T-helper 1 cell treated with Interleukin-12 subunit alpha and Interleukin-12 subunit beta and Interleukin-4 antibody, amounts not matched to agents 30 μg/mL and 1 μg/mL, for 36 hours (primary cell): ENCODE data around the gene NXPE1.

Experiments used
- H3K27ac Mint-ChIP-seq: one replicate; pipeline ENCODE4 v1.8.0; 2021; ENCODE audit warnings: mild to moderate bottlenecking, mixed read lengths
- H3K27me3 Mint-ChIP-seq: one replicate; pipeline ENCODE4 v1.8.0; 2021; ENCODE audit warnings: low read depth, mixed read lengths
- H3K36me3 Mint-ChIP-seq: one replicate; pipeline ENCODE4 v1.8.0; 2021; ENCODE audit warnings: low read depth, mixed read lengths
- H3K4me1 Mint-ChIP-seq: one replicate; pipeline ENCODE4 v1.8.0; 2021; ENCODE audit warnings: low read depth, mixed read lengths
- H3K4me3 Mint-ChIP-seq: one replicate; pipeline ENCODE4 v1.8.0; 2021; ENCODE audit warnings: mild to moderate bottlenecking, moderate library complexity, mixed read lengths
- H3K9me3 Mint-ChIP-seq: one replicate; pipeline ENCODE4 v1.8.0; 2021; ENCODE audit warnings: mixed read lengths

Gene NXPE1

DNA sequence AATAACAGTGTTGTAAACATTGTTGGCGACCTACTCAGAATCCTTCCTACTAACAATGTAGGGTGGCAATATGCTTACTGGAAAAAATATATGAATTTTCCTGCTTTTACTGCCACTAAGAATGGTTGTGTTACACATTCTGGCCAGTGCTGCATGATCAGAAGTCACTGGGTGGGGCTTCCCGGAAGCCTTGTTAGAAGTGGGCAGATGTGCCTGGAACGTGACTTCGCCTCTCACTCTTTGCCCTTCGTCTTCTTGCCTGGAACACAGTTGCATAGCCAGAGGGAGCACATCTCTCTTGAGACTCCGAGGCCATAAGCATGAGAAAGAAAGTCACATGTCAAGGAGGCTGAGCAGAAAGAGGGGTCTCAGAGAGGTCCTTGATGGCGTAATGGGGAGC, 48.6 kb downstream of the NXPE1 start:
- no peak overlapping the region for H3K27ac Mint-ChIP-seq
- peaks cover 18% of the 10 kb centered on the region for H3K27me3 Mint-ChIP-seq
- H3K9me3 Mint-ChIP-seq, result no peaks in the 10 kb centered on the region
- H3K4me3 Mint-ChIP-seq, result no peak overlapping the region
- no peaks in the 10 kb centered on the region for H3K36me3 Mint-ChIP-seq
- no peaks in the 10 kb centered on the region for H3K4me1 Mint-ChIP-seq

DNA sequence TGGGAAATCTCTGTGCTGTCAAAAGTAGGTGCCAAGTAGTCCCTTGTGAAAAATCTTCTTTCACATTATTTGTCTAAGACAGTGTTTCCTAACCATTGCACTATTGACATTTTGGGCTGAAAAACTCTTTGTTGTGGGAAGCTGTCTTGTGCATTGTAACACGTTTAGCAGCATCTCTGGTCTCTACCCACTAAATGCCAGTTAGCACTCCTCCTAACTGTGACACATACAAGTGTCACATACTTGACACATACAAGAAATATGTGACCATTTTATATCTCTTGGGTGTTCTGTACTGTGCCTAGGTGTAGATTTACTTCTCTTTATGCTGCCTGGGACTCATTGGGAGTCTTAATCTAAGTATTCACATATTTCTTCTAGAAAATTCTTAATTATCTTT, 57.8 kb downstream of the NXPE1 start:
- Mint-ChIP-seq H3K36me3 (no peaks in the 10 kb centered on the region), H3K4me1 (no peaks in the 10 kb centered on the region), H3K27me3 (peaks cover 9% of the 10 kb centered on the region), H3K9me3 (no peaks in the 10 kb centered on the region), H3K4me3 (no peak overlapping the region), H3K27ac (no peak overlapping the region)

DNA sequence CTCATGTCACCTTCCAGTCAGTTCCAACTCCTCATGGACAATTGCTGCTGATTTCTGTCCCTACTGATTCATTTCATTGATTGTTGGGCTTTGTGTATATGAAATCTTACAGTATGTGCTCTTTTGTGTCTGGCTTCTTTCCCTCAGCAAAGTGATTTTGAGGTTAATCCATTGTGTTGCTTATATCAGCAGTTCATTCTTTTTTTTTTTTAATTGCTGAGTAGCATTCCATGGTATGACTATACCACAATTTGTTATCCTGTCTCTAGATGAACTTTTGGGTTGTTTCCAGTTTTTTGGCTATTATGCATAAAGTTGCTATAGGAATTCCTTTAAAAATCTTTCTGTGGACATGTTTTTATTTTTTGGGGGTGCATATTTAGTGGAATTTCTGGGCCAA, 59.9 kb downstream of the NXPE1 start:
- no peak overlapping the region for H3K27ac Mint-ChIP-seq
- no peak overlapping the region for H3K4me3 Mint-ChIP-seq
- H3K36me3 Mint-ChIP-seq, result no peaks in the 10 kb centered on the region

DNA sequence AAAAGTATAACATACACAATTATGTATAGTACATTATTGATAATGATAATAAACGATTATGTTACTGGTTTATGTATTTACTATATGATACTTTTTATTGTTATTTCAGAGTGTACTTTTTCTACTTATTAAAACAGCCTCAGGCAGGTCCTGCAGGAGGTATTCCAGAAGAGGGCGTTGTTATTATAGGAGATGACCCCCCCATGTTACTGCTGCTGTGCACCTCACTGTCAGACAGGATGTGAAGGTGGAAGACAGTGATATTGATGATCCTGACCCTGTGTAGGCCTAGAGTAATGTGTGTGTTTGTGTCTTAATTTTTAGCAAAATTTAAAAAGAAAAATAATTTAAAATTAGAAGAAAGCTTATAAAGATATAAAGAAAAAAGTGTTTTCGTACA, 62.8 kb downstream of the NXPE1 start:
- Mint-ChIP-seq H3K27me3 (no peaks in the 10 kb centered on the region), H3K4me1 (no peaks in the 10 kb centered on the region), H3K4me3 (no peak overlapping the region), H3K36me3 (no peaks in the 10 kb centered on the region), H3K9me3 (no peaks in the 10 kb centered on the region), H3K27ac (no peak overlapping the region)

More for the DNA sequence above, 59.9 kb downstream of the NXPE1 start:
- H3K4me1 Mint-ChIP-seq, result no peaks in the 10 kb centered on the region
- H3K27me3 Mint-ChIP-seq, result no peaks in the 10 kb centered on the region
- H3K9me3 Mint-ChIP-seq, result no peaks in the 10 kb centered on the region

DNA sequence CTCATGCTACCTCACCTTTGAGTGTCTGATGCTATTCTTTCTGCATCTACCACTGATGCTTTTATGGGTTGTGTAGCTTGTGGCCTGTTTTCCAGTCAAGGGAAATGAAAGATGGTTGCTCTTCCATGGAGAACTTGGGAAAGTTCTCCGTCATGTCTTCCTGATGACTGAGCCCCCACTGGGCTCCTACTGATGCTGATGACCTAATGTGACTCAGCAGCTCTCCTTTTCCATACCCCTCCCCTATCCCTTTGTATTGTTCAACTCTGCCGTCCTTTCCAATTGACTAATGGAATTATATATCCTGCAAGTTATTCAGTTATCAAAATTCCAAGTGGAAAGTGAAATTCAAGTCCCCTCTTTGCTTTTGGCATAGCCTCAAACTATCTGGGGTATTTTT, 75.8 kb downstream of the NXPE1 start:
- Mint-ChIP-seq H3K27ac (no peak overlapping the region), H3K4me3 (no peak overlapping the region), H3K36me3 (no peaks in the 10 kb centered on the region), H3K27me3 (peaks cover 4% of the 10 kb centered on the region), H3K4me1 (no peaks in the 10 kb centered on the region), H3K9me3 (no peaks in the 10 kb centered on the region)

DNA sequence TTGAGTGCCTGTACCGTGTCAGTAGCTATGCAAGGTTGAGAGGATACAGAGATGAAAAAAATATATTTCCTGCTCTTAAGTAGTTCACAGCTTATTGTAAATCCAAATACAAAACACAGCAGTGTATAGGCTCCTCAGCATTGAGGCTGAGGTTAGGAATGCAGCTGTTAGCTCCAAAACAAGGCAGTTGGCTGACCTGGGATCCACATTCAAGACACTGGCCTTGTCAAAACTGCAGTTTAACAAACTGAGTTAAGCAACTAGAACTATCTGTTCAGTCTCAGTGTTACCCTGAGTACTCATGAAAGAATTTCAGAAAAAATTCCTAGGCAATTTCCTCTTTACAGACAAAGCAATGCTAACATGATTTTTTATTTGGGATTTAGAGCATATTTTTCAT, 77.6 kb downstream of the NXPE1 start:
- Mint-ChIP-seq H3K36me3 (no peaks in the 10 kb centered on the region), H3K4me1 (no peaks in the 10 kb centered on the region), H3K9me3 (no peaks in the 10 kb centered on the region), H3K27ac (no peak overlapping the region), H3K4me3 (no peak overlapping the region), H3K27me3 (peaks cover 6% of the 10 kb centered on the region)

DNA sequence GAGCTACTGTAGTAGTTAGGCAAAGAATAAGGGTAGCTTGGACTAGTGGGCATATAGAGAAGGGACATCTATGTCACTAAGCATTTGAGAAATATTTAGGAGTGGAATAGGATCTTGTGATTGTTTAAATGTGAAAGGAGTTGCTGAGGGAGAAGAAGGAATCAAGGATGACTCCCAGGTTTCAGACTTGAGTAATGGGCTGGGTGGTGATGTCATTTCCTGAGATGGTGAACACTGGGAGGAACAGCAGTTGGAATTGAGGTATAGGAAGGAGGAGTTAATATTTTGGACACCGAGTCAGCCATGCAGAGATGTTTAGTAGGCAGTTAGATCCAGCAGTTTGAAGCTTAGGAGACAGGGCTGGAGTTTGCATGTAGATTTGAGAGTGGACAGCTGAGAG, 80.3 kb downstream of the NXPE1 start:
- no peak overlapping the region for H3K27ac Mint-ChIP-seq
- no peaks in the 10 kb centered on the region for H3K36me3 Mint-ChIP-seq
- peaks cover 11% of the 10 kb centered on the region for H3K27me3 Mint-ChIP-seq

DNA sequence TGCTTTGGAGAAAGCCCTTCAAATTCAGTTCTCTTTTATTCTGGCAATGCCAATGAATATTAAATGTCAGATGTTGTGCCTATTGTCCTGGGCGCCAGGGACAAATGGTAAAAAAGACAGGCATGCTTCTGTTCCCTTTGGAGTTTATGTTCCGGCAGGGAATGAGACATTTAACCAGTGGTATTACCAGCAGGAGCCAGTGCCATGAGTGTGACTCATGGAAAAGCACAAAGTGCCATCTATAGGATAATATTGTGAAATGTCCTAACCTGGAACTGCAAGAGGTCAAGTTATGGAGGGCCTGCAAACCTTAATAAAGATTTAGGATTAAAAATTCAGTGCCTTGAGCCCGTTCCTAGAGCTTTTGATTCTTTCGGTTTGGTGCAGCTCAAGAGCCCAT, 80.9 kb downstream of the NXPE1 start:
- no peaks in the 10 kb centered on the region for H3K9me3 Mint-ChIP-seq
- no peak overlapping the region for H3K4me3 Mint-ChIP-seq
- no peaks in the 10 kb centered on the region for H3K4me1 Mint-ChIP-seq
- no peaks in the 10 kb centered on the region for H3K36me3 Mint-ChIP-seq
- H3K27me3 Mint-ChIP-seq, result peaks cover 9% of the 10 kb centered on the region
- no peak overlapping the region for H3K27ac Mint-ChIP-seq

More for the DNA sequence above, 80.3 kb downstream of the NXPE1 start:
- Mint-ChIP-seq H3K4me1 (no peaks in the 10 kb centered on the region), H3K9me3 (no peaks in the 10 kb centered on the region), H3K4me3 (no peak overlapping the region)

DNA sequence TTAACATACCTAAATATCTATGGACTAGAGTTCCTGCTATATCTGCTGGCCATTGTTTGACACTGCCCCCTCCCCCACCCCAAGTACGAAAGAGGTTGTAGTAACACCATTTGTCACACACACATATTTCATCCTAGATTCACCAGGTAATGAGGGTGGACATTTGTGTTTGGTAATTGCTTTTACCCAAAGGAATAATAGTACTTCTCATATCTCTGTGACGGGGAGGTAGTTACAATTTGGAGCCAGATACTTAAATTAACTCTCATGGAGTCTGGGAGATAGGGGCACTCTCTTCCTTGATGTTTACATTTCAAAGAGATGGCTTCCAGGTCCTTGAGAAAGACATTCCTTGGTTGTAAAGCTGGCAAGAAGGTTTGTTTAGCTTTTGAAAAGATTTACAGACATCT, 81.7 kb downstream of the NXPE1 start:
- no peaks in the 10 kb centered on the region for H3K36me3 Mint-ChIP-seq
- peaks cover 9% of the 10 kb centered on the region for H3K27me3 Mint-ChIP-seq
- no peak overlapping the region for H3K27ac Mint-ChIP-seq
- no peaks in the 10 kb centered on the region for H3K9me3 Mint-ChIP-seq
- no peak overlapping the region for H3K4me3 Mint-ChIP-seq
- no peaks in the 10 kb centered on the region for H3K4me1 Mint-ChIP-seq

DNA sequence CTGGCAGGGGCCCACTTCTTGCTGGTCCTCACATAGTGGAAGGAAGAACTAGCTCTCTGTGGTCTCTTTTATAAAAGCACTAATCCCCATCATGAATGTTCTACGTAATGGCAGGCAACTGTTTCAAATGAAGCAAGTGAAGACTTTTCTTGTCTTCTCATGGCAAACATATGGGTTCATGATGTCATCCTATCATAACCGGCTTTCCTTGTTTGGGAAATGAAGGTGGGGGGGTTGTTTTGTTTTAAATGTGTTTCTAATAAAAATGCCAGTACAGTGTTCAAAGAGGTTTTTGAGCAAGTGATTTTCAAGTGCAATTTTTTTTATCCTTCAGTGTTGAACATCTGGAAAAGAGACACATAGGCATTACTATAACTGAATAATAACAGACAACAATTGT, 87.0 kb downstream of the NXPE1 start:
- Mint-ChIP-seq H3K9me3 (no peaks in the 10 kb centered on the region), H3K27ac (no peak overlapping the region), H3K36me3 (no peaks in the 10 kb centered on the region), H3K4me1 (no peaks in the 10 kb centered on the region), H3K27me3 (peaks cover 19% of the 10 kb centered on the region), H3K4me3 (no peak overlapping the region)
